Right lobe of liver (tissue), 6 donors: ENCODE results near the gene DCXR. TPM values are rescaled to one million over a fixed set of nuclear protein-coding genes. Genes with fewer than 3 reads are reported as not detected.

Source experiments
- ATAC-seq, 4 donors: fragments of 200-7000 bp; cut with Tn5 transposase; one replicate each; pipeline ENCODE4 v1.9.1; 2020; ENCODE audit warnings: mild to moderate bottlenecking in 4 of 4, moderate library complexity in 4 of 4
- DNase-seq, 3 donors: peaks; one replicate each; pipeline ENCODE4 v3.0.0-alpha.2; 2020
- H3K27ac ChIP-seq, 3 donors: fragments of 200-600 bp; one replicate each; pipeline ENCODE4 v1.8.0; 2022
- H3K27me3 ChIP-seq, 2 donors: fragments of 200-600 bp; one replicate each; pipeline ENCODE4 v1.8.0; 2022
- H3K36me3 ChIP-seq, 4 donors: fragments of 200-600 bp; sonication (generic) in 1 of 4; one replicate each; pipeline versions ENCODE4 v1.5.1 to v1.8.0; 2017 to 2022; ENCODE audit warnings: control low read depth in 1 of 4
- H3K4me1 ChIP-seq, 4 donors: fragments of 200-600 bp; sonication (generic) in 1 of 4; one replicate each; pipeline versions ENCODE4 v1.5.1 to v1.8.0; 2017 to 2022; ENCODE audit warnings: control low read depth in 1 of 4
- H3K4me3 ChIP-seq, 3 donors: fragments of 200-600 bp; one replicate each; pipeline ENCODE4 v1.8.0; 2022
- H3K9me3 ChIP-seq, 4 donors: fragments of 200-600 bp; sonication (generic) in 1 of 4; one replicate each; pipeline versions ENCODE4 v1.5.1 to v1.8.0; 2017 to 2022; ENCODE audit warnings: control low read depth in 1 of 4
- POLR2A ChIP-seq: fragments of 450-650 bp; IDR thresholded peaks from one replicate; pipeline ENCODE4 v1.6.1; 2017; ENCODE audit warnings: antibody characterized with exemption, mild to moderate bottlenecking
- WGBS: methylation state at CpG from one replicate; pipeline ENCODE4 v1.1.6; 2018; ENCODE audit warnings: low coverage, low lambda C conversion rate; ENCODE audit not compliant: insufficient coverage; ENCODE audit errors: missing lambda C conversion rate; 5-methylcytosine and 5-hydroxymethylcytosine counted together
- intact Hi-C, 2 donors: fragments of 100-400 bp; cut with DNase I; formaldehyde crosslinking; loops; one replicate each; pipeline versions ENCODE4 v1.11.2 to v1.14.1; 2022
- total RNA-seq, 6 experiments: library from RNA; depleted of rRNA in 2 of 6; stranded (reverse); fragments of >200 nt in 2 of 6; fragmentation: NEBNext Ultra II Directional in 3 of 6; extraction: Animal tissue kit (Norgen Biotek cat#: 25700) in 3 of 6; gene quantifications; one replicate each; pipeline versions ENCODE4 v1.1.0 to v1.2.4, GENCODE V29; 2016 to 2023
- TF ChIP-seq, protein P1 (sequence below), 4 donors: fragments of 200-600 bp in 3 of 4; fragments of 450-650 bp in 1 of 4; IDR thresholded peaks; one replicate each; pipeline versions ENCODE4 v1.5.1 to v1.8.0; 2016 to 2022; ENCODE audit warnings: antibody characterized with exemption in 4 of 4, mild to moderate bottlenecking in 2 of 4
- donor health status: DM: no; HTN: yes; CAD: no.
- donor health status: DM: no; HTN: no; CAD: no.
- donor health status: DM: no; HTN: no; CAD: no.
- donor health status: DM: no; HTN: yes; CAD: no.
- donor health status: DM: no; HTN: yes; CAD: no.

DCXR gene
- total RNA-seq, 6 experiments from 2014 or later = 389 to 1,607 (median 735) TPM

DNA sequence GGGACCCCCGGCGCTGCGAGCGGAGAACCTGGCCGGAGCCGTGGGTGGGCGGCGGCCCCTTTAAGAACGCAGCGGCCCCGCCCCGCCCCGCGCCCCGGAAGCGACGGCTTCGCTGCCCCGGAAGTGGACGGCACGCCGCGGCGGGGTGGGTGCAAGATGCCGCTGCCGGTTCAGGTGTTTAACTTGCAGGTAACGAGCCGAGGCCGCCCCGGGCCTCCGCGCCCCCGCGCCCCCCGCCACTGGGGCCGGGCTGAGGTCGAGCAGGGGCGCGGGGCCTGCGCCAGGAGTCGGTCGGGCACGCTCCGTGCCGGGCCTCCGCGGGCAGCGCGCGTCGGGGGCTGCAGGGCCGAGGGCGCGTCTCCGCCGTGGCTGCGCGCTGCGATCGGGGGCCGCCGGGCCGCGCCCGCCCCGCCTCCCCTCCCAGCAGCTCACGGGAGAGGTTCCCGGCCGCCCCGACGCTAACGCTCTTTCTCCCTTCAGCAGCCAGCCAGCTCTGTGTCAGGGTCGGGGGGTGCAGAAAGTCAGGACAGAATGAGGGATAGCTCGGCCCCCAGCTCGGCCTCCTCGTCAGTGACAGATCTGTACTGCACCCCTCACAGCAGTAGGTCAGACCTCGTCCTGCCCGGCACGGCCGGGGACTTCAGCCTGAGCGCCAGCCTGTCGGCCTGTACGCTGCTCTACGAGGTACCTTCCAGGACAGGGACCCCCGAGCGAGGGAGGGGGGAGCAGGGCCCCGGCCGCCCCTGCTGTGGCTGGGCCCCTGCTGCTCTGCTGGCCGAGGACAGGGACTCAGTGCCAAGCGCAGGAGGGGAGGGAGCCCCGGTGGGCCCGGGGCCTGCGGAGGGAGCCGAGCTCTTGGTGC lies 14.5 kb upstream of the DCXR start, which contains the start of the genes GPS1 and RFNG:
TSS of gene GPS1 (plus strand) at position 123 of the 862 bp plus-strand sequence. CDS start at position 157, 34 bp downstream.
TSS of gene RFNG (minus strand) at position 36 of the 862 bp plus-strand sequence. CDS start 45 bp downstream, outside the sequence.
- peak; percentile 64 to 73 (median 70) for ATAC-seq
- intact Hi-C loops = no loop called here
- 0% methylated on average over 2 of the region's 94 CpGs for WGBS
- TF ChIP-seq, protein P1, sequence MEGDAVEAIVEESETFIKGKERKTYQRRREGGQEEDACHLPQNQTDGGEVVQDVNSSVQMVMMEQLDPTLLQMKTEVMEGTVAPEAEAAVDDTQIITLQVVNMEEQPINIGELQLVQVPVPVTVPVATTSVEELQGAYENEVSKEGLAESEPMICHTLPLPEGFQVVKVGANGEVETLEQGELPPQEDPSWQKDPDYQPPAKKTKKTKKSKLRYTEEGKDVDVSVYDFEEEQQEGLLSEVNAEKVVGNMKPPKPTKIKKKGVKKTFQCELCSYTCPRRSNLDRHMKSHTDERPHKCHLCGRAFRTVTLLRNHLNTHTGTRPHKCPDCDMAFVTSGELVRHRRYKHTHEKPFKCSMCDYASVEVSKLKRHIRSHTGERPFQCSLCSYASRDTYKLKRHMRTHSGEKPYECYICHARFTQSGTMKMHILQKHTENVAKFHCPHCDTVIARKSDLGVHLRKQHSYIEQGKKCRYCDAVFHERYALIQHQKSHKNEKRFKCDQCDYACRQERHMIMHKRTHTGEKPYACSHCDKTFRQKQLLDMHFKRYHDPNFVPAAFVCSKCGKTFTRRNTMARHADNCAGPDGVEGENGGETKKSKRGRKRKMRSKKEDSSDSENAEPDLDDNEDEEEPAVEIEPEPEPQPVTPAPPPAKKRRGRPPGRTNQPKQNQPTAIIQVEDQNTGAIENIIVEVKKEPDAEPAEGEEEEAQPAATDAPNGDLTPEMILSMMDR (IDR thresholded peaks at IDR 0.05) = no peak
- peak; percentile 18 for TF ChIP-seq POLR2A
- Histone ChIP-seq H3K36me3 (peaks cover 0 to 26% (median under 1%) of the 10 kb centered on the region in 4 donors), H3K27ac (peak within 1 kb of the TSS in 2 of 3 donors; percentile 44 to 76), H3K4me3 (peak within 1 kb of the TSS; percentile 62 to 79 (median 66)), H3K27me3 (no peaks in the 10 kb centered on the region), H3K4me1 (peaks cover 0 to 23% (median 11%) of the 10 kb centered on the region in 4 donors), H3K9me3 (no peaks in the 10 kb centered on the region)
- DNase-seq = peak; percentile 83 to 85 (median 85)

DNA sequence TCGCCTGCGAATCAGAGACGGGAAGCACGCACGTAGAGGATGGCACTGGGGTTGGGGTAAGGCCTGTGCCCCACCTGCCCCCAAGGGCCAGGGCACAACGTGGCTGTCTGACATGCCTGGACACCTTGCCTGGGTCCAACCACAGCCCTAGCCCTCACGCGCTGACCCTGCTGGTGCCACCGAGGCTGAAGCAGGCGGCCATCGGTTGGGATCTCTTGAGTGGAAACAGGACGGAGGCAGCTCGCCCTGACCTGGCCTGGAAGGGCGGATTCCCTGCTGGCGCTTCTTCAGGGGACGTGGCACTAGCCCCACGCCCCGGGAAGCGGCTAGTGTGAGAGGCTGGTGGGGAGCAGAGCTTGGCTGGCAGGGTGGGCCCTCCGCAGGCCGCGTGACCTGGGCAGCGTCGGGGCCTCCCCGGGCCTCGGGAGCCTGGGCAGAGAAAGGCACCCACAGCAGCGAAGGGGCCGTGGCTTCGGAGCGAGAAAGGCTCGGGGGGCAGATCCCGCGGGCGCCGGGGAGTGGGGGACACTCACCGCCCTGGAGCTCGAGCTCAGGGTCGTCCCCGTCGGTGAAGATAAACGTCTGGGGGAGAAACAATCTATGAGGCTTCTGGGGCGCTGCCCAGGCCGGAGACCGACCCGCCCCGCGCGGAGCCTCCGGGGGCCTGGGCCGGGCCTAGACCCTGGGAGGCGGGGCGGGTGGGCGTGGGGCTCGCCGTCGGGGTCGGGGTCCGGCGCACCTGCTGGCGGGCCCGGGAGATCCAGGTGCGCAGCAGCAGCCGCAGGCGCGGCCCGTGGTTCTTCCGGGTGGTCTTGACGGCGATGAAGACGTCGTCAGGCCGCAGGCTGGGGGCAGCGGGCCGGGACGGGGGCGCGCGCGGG lies 13.5 kb upstream of the DCXR start:
- no peaks in the 10 kb centered on the region for H3K27me3 ChIP-seq
- WGBS = 12% methylated on average over 5 of the region's 79 CpGs
- H3K36me3 ChIP-seq = peaks cover 0 to 19% (median under 1%) of the 10 kb centered on the region in 4 donors
- no peaks in the 10 kb centered on the region for H3K9me3 ChIP-seq
- peak in 3 of 4 donors; percentile 6 to 33 (median 11) for ATAC-seq
- peak overlapping the region in 2 of 3 donors; percentile 44 to 76 for H3K27ac ChIP-seq
- peak overlapping the region; percentile 62 to 79 (median 66) for H3K4me3 ChIP-seq
- DNase-seq = peak in 2 of 3 donors; percentile 31 to 60
- TF ChIP-seq POLR2A = no peak
- TF ChIP-seq, protein P1 (IDR thresholded peaks at IDR 0.05) = no peak
- peaks cover 0 to 23% (median 11%) of the 10 kb centered on the region in 4 donors for H3K4me1 ChIP-seq
- intact Hi-C loops = no loop called here

DNA sequence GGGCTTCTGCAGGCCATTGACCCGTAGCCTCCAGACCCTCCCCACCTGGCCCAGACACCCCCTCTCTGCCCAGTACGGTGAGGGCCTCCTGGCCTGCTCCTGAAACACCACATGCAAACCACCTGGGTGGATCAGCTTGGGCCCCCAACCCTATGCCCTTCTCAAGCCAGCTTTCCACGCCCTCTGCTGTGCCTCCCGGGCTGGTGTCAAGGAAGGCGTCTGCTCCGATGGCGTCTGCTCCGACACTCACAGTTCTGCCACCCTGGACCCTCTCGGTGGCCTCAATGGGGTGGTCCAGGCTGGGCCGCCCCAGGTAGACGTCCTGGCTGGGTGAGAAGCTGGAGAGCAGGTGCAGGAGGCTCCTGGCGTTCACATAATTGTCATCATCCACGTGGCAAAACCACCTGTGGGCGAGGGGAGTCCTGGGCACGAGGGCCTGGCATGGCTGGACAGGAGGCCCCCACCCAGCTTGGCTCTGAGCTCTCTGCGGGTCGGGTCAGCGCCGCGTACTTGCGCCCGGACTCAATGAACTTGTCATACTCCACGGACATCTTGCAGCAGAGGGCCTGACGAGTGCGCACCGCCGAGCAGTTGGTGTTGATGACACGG lies 12.8 kb upstream of the DCXR start:
- peaks cover 0 to 17% (median under 1%) of the 10 kb centered on the region in 4 donors for H3K36me3 ChIP-seq
- peak overlapping the region in 2 of 3 donors; percentile 44 to 76 for H3K27ac ChIP-seq
- peaks cover 0 to 23% (median 11%) of the 10 kb centered on the region in 4 donors for H3K4me1 ChIP-seq
- H3K9me3 ChIP-seq = no peaks in the 10 kb centered on the region
- intact Hi-C loops = no loop called here
- peak overlapping the region; percentile 62 to 79 (median 66) for H3K4me3 ChIP-seq
- WGBS = 87% methylated on average over 4 of the region's 28 CpGs
- DNase-seq (peak in 1 of 3 donors; percentile 54), ATAC-seq (no peak)
- TF ChIP-seq, protein P1 (IDR thresholded peaks at IDR 0.05) = no peak
- no peak for TF ChIP-seq POLR2A
- H3K27me3 ChIP-seq = no peaks in the 10 kb centered on the region

DNA sequence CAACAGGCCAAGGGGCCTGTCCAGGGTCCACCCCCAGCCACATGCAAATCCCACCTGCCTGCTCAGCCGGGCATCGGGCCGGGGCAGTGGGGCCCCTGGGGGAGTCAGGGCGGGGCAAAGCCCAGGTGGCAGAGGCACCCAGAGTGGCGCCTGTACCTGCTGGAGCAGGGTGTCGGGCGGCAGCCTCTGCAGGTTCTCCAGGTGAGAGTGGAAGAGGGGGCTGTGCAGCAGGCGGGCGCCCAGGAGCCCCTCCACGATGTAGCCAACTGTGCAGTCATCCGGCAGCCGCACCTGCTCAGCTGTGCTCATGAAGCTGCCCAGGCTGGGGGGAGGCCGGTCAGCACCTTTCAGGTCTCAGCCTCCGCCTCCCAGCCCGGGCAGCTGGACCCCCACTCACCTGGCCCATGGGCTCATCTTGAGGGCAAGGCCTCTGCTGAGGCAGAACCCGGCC lies 12.0 kb upstream of the DCXR start:
- H3K27me3 ChIP-seq = no peaks in the 10 kb centered on the region
- H3K36me3 ChIP-seq = peaks cover 0 to 11% (median under 1%) of the 10 kb centered on the region in 4 donors
- peaks cover 0 to 23% (median 11%) of the 10 kb centered on the region in 4 donors for H3K4me1 ChIP-seq

More for the DNA sequence above, 12.0 kb upstream of the DCXR start:
- Histone ChIP-seq H3K4me3 (no peak overlapping the region), H3K27ac (no peak overlapping the region), H3K9me3 (no peaks in the 10 kb centered on the region)
- no peak for TF ChIP-seq POLR2A
- TF ChIP-seq, protein P1 (IDR thresholded peaks at IDR 0.05) = no peak
- no peak for ATAC-seq
- WGBS = no CpG with 5 or more reads among the region's 16 CpGs
- DNase-seq = peak in 2 of 3 donors; percentile 16 to 50
- intact Hi-C loops = no loop called here
